ENCODE data around the gene POLR2F. TPM values are rescaled to one million over a fixed set of nuclear protein-coding genes. Genes with fewer than 3 reads are reported as not detected.

Gene POLR2F
- total RNA-seq, 2 donors from 2014 or later: 43.8 to 119 TPM

DNA sequence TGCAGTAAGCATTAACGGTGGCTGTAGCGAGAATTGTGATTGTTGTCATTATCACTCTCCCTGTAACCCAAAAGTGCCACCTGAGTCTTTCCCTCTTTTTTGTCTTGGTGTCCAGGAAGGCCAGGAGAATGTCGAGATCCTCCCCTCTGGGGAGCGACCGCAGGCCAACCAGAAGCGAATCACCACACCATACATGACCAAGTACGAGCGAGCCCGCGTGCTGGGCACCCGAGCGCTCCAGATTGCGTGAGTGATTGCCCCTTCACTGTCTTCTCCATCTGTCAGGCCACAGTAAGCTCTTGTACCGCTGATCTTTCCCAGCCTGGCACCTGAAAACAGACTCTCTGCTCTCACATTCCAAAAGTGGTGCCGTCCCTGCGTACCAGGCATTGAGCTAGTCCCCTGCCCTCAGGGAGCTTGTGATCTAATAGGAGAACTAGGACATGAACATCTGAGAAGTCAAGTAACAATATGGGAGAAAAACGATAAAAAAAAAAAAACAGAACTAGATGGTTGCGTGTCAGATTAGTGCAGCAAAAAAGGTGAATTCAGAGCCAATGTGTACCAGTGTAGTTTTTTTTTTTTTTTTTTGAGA lies 5.8 kb downstream of the POLR2F start:
- Histone ChIP-seq H3K36me3 (replicated peaks in 1 of 2; ENCODE audit: insufficient read depth in 1 of 2, low read depth in 2 of 2) (peaks cover 0 to 20% of the 10 kb centered on the region in 2 donors), H3K9me3 (no peaks in the 10 kb centered on the region), H3K27me3 (no peaks in the 10 kb centered on the region), H3K4me3 (no peak overlapping the region), H3K4me1 (peaks cover 7% of the 10 kb centered on the region), H3K27ac (no peak overlapping the region)
- TF ChIP-seq, protein P1, sequence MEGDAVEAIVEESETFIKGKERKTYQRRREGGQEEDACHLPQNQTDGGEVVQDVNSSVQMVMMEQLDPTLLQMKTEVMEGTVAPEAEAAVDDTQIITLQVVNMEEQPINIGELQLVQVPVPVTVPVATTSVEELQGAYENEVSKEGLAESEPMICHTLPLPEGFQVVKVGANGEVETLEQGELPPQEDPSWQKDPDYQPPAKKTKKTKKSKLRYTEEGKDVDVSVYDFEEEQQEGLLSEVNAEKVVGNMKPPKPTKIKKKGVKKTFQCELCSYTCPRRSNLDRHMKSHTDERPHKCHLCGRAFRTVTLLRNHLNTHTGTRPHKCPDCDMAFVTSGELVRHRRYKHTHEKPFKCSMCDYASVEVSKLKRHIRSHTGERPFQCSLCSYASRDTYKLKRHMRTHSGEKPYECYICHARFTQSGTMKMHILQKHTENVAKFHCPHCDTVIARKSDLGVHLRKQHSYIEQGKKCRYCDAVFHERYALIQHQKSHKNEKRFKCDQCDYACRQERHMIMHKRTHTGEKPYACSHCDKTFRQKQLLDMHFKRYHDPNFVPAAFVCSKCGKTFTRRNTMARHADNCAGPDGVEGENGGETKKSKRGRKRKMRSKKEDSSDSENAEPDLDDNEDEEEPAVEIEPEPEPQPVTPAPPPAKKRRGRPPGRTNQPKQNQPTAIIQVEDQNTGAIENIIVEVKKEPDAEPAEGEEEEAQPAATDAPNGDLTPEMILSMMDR (IDR thresholded peaks at IDR 0.05): no peak
- no peak for TF ChIP-seq POLR2A (IDR thresholded peaks at IDR 0.05)
- intact Hi-C loops (cut with DNase I): loop anchor here (5.0 kb wide), 1 partner anchor 137 kb away; the partner anchor contains the start of gene GALR3
- DNase-seq (no peak), ATAC-seq (no peak)
- WGBS, 2 donors: 94% methylated on average over 16 to 18 of the region's 18 CpGs

GRCh38 chr22:37961062-37961461 lies 7.6 kb downstream of the POLR2F start:
- Histone ChIP-seq H3K4me3 (no peak overlapping the region), H3K9me3 (no peaks in the 10 kb centered on the region), H3K36me3 (replicated peaks in 1 of 2; ENCODE audit: insufficient read depth in 1 of 2, low read depth in 2 of 2) (peaks cover 0 to 20% of the 10 kb centered on the region in 2 donors), H3K4me1 (no peaks in the 10 kb centered on the region), H3K27me3 (no peaks in the 10 kb centered on the region), H3K27ac (no peak overlapping the region)
- no peak for DNase-seq
- no peak for TF ChIP-seq POLR2A (IDR thresholded peaks at IDR 0.05)
- no peak for ATAC-seq
- WGBS, 2 donors: 100% methylated on average over 3 to 4 of the region's 4 CpGs
- intact Hi-C loops (cut with DNase I): no loop called here

DNA sequence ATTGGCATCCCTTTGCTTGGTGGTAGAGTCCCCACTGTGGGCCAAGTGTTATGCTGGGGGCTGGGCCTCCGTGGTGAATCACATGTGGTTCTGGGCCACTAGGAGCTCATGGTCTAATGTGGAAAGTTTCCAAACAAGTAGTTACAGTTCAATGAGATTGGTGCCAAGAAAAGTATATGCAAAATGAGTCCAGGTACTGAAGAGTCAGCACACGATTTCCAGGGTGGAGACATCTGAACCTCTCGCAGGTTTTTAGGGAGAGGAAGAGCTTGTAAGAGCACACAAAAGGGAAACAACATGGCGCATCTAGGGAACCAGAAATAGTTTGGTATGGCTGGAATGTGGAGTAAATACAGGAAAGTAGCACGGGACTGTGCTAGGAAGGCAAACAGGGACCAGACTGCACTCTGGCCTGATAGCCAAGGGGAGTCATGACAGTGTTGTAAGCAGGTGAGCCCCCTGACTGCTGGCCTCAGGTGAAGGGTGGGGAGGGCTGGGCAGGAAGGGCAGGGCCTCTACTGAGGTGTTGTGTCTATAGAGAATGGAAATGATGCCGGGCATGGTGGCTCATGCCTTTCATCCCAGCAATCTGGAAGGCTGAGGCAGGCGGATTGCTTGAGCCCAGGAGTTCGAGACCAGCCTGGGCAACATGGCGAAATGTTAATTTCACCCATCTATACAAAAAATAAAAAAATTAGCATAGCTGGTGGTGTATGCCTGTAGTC lies 12.6 kb downstream of the POLR2F start:
- Histone ChIP-seq H3K27me3 (no peaks in the 10 kb centered on the region), H3K4me1 (peaks cover 10% of the 10 kb centered on the region), H3K9me3 (no peaks in the 10 kb centered on the region), H3K27ac (no peak overlapping the region), H3K36me3 (replicated peaks in 1 of 2; ENCODE audit: insufficient read depth in 1 of 2, low read depth in 2 of 2) (peaks cover 0 to 6% of the 10 kb centered on the region in 2 donors), H3K4me3 (no peak overlapping the region)
- intact Hi-C loops (cut with DNase I): no loop called here
- DNase-seq: no peak
- no peak for ATAC-seq
- no peak for TF ChIP-seq POLR2A (IDR thresholded peaks at IDR 0.05)
- TF ChIP-seq, protein P1 (IDR thresholded peaks at IDR 0.05): no peak
- WGBS, 2 donors: 63 to 74% methylated on average over 9 of the region's 9 CpGs

GRCh38 chr22:37967147-37967546 lies 13.6 kb downstream of the POLR2F start:
- no peak overlapping the region for H3K4me3 ChIP-seq
- no peaks in the 10 kb centered on the region for H3K9me3 ChIP-seq
- DNase-seq (no peak), ATAC-seq (no peak)
- no peak overlapping the region for H3K27ac ChIP-seq
- intact Hi-C loops (cut with DNase I): no loop called here
- peaks cover 0 to 6% of the 10 kb centered on the region in 2 donors for H3K36me3 ChIP-seq (replicated peaks in 1 of 2; ENCODE audit: insufficient read depth in 1 of 2, low read depth in 2 of 2)
- TF ChIP-seq, protein P1 (IDR thresholded peaks at IDR 0.05): no peak
- no peak for TF ChIP-seq POLR2A (IDR thresholded peaks at IDR 0.05)
- WGBS, 2 donors: 54 to 57% methylated on average over 1 of the region's 1 CpG
- H3K4me1 ChIP-seq: peaks cover 10% of the 10 kb centered on the region
- no peaks in the 10 kb centered on the region for H3K27me3 ChIP-seq

DNA sequence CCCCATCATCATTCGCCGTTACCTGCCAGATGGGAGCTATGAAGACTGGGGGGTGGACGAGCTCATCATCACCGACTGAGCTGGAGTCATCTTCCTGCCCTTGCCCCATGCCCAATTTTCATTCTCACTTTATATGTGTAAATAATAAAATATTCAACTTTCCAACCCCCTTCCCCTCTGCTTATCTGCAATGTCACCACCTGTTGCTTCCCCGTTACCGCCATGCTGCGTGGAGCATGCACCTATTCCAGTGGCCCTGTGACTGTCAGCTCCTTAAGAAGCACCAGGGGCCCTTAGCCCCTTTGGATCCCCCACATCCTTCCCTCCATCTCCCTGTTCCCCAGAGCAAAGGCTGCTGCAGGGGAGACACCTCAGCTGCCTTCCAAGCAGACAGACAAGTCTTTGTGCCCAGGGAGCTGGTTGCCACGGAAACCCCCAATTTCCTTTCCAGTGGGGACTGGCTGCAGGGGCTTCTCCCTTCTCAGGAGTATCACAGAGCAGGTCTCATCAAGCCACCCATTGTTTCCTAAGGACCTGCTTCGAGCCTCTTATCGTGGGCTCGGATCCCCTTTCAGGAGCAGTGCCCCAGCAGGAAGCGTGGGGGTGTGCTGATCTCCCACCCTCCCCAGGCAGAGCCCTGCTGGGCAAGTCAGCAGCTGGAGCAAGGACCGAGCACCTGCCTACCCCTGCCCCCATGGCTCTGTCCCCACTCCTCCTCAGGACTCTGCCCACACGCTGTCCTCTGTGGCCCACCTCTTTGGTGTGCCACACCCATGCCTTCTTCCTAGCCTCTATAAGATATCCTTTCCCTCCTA lies 14.3 kb downstream of the POLR2F start:
- DNase-seq: no peak
- intact Hi-C loops (cut with DNase I): no loop called here
- 82 to 85% methylated on average over 13 to 14 of the region's 14 CpGs for WGBS, 2 donors
- H3K27ac ChIP-seq: peak overlapping the region in 1 of 4 donors; percentile 8
- no peaks in the 10 kb centered on the region for H3K9me3 ChIP-seq
- TF ChIP-seq, protein P1 (IDR thresholded peaks at IDR 0.05): no peak
- no peak for TF ChIP-seq POLR2A (IDR thresholded peaks at IDR 0.05)
- H3K4me3 ChIP-seq: no peak overlapping the region
- H3K36me3 ChIP-seq (replicated peaks in 1 of 2; ENCODE audit: insufficient read depth in 1 of 2, low read depth in 2 of 2): peaks cover 0 to 6% of the 10 kb centered on the region in 2 donors
- no peak for ATAC-seq
- H3K27me3 ChIP-seq: no peaks in the 10 kb centered on the region
- peaks cover 10% of the 10 kb centered on the region for H3K4me1 ChIP-seq

Data from body of pancreas (tissue), 4 donors.